K562 (cell line): Measurements from ENCODE around the gene DDAH1. TPM values are rescaled to one million over a fixed set of nuclear protein-coding genes. Genes with fewer than 3 reads are reported as not detected.

Experiments used
- CBX1 ChIP-seq: sonication (generic); IDR thresholded peaks from 2 replicates; pipeline ENCODE4 v1.6.1; 2016; ENCODE audit warnings: antibody characterized with exemption, low read depth, mild to moderate bottlenecking
- DIDO1 ChIP-seq: fragments of 450-650 bp; IDR thresholded peaks from 2 replicates; pipeline ENCODE4 v1.6.1; 2016; ENCODE audit warnings: low read depth, missing biosample characterization, missing genetic modification characterization
- DMBX1 ChIP-seq: fragments of 250-450 bp; sonication (Bioruptor Pico); IDR thresholded peaks from 2 replicates; pipeline ENCODE4 v1.8.0; 2022; ENCODE audit warnings: inconsistent platforms, mild to moderate bottlenecking, moderate library complexity, borderline replicate concordance
- ESRRA ChIP-seq: fragments of 450-650 bp; IDR thresholded peaks from 2 replicates; pipeline ENCODE4 v1.6.1; 2014; ENCODE audit warnings: low read depth, mild to moderate bottlenecking, moderate library complexity, borderline replicate concordance
- FOXK1 ChIP-seq: sonication (generic); formaldehyde crosslinking; IDR thresholded peaks from 2 replicates; pipeline ENCODE4 v1.8.0; 2022; ENCODE audit warnings: missing genetic modification reagents, mild to moderate bottlenecking, borderline replicate concordance
- HLTF ChIP-seq: fragments of 450-650 bp; IDR thresholded peaks from 2 replicates; pipeline ENCODE4 v1.6.1; 2016
- HNRNPH1 ChIP-seq: fragments of 200-400 bp; formaldehyde crosslinking; optimal IDR thresholded peaks from 2 replicates; pipeline ENCODE3; 2017; ENCODE audit warnings: low read depth, mild to moderate bottlenecking, low read length, moderate library complexity
- MAFF ChIP-seq: IDR thresholded peaks from 2 replicates; pipeline ENCODE4 v1.6.1; 2012; ENCODE audit warnings: low read length, improper control_type of control experiment
- MAZ ChIP-seq, 2 experiments: fragments of 450-650 bp in 1 of 2; sonication (generic) in 1 of 2; formaldehyde crosslinking; IDR thresholded peaks in 1 of 2; conservative IDR thresholded peaks in 1 of 2; 2 replicates each; pipeline versions ENCODE4 v1.4.0 to v1.5.0; 2020; ENCODE audit warnings: mild to moderate bottlenecking in 1 of 2, missing genetic modification reagents in 1 of 2
- MED1 ChIP-seq: sonication (generic); formaldehyde crosslinking; IDR thresholded peaks from 2 replicates; pipeline ENCODE4 v1.8.1; 2023; ENCODE audit warnings: missing genetic modification reagents, borderline replicate concordance
- MLLT1 ChIP-seq, 2 experiments: fragments of 450-650 bp; IDR thresholded peaks; 2 replicates each; pipeline ENCODE4 v1.6.1; 2016
- MYBL2 ChIP-seq, 2 experiments: fragments of 450-650 bp in 1 of 2; sonication (generic) in 1 of 2; formaldehyde crosslinking in 1 of 2; IDR thresholded peaks; 2 replicates each; pipeline versions ENCODE4 v1.6.1 to v1.8.1; 2017 to 2022; ENCODE audit warnings: borderline replicate concordance in 1 of 2, inconsistent platforms in 1 of 2, low read depth in 1 of 2, mild to moderate bottlenecking in 1 of 2, missing genetic modification reagents in 1 of 2, moderate library complexity in 1 of 2
- NR2F6 ChIP-seq: fragments of 450-650 bp; formaldehyde crosslinking; IDR thresholded peaks from 2 replicates; pipeline ENCODE4 v1.4.0; 2020; ENCODE audit warnings: mild to moderate bottlenecking
- SETDB1 ChIP-seq: IDR thresholded peaks from one replicate; pipeline ENCODE4 v1.6.1; 2012; ENCODE audit warnings: low read length, control low read depth, inconsistent platforms
- TEAD2 ChIP-seq: fragments of 450-650 bp; IDR thresholded peaks from 2 replicates; pipeline ENCODE4 v1.6.1; 2016; ENCODE audit warnings: missing genetic modification characterization, control low read depth, missing compliant biosample characterization
- USF2 ChIP-seq: sonication (generic); formaldehyde crosslinking; IDR thresholded peaks from 2 replicates; pipeline ENCODE4 v1.5.0; 2020; ENCODE audit warnings: missing genetic modification reagents
- ZFP1 ChIP-seq: fragments of 450-650 bp; formaldehyde crosslinking; IDR thresholded peaks from 2 replicates; pipeline ENCODE4 v1.4.0; 2020; ENCODE audit warnings: mild to moderate bottlenecking, mixed read lengths
- ZNF133 ChIP-seq: fragments of 250-450 bp; sonication (Bioruptor Pico); IDR thresholded peaks from 2 replicates; pipeline ENCODE4 v1.4.0; 2020; ENCODE audit warnings: mild to moderate bottlenecking
- ZNF224 ChIP-seq: sonication (generic); formaldehyde crosslinking; IDR thresholded peaks from 2 replicates; pipeline ENCODE4 v1.8.0; 2022; ENCODE audit warnings: mild to moderate bottlenecking, missing genetic modification reagents
- ZNF277 ChIP-seq: fragments of 250-450 bp; sonication (Bioruptor Pico); IDR thresholded peaks from 2 replicates; pipeline ENCODE4 v1.8.0; 2022; ENCODE audit warnings: inconsistent platforms, mild to moderate bottlenecking, moderate library complexity, borderline replicate concordance
- ZNF3 ChIP-seq: fragments of 250-450 bp; sonication (Bioruptor Pico); IDR thresholded peaks from 2 replicates; pipeline ENCODE4 v1.5.0; 2021; ENCODE audit warnings: mild to moderate bottlenecking, moderate library complexity
- ZNF347 ChIP-seq: fragments of 450-650 bp; formaldehyde crosslinking; IDR thresholded peaks from 2 replicates; pipeline ENCODE4 v1.4.0; 2020; ENCODE audit warnings: low read depth, mild to moderate bottlenecking, moderate library complexity
- ZNF695 ChIP-seq: fragments of 450-650 bp; formaldehyde crosslinking; IDR thresholded peaks from 2 replicates; pipeline ENCODE4 v1.4.0; 2020; ENCODE audit warnings: mild to moderate bottlenecking, moderate library complexity
- ZNF707 ChIP-seq: fragments of 250-450 bp; sonication (Bioruptor Pico); conservative IDR thresholded peaks from 2 replicates; pipeline ENCODE4 v1.8.0; 2022; ENCODE audit warnings: inconsistent platforms, mild to moderate bottlenecking, moderate library complexity
- polyA plus RNA-seq, 8 experiments: library from polyadenylated mRNA; depleted of rRNA in 4 of 8; stranded (reverse) in 5 of 8; unstranded in 3 of 8; fragments of >200 nt; fragmentation: Nextera tagmentation in 2 of 8; fragmentation: Illumina TruSeq in 1 of 8; extraction: Ambion mirVana in 2 of 8; extraction: Trizol in 1 of 8; gene quantifications; 2 replicates each; pipeline versions ENCODE4 v1.2.1 to v1.2.3, GENCODE V29; 2011 to 2014; ENCODE audit warnings: inconsistent platforms in 1 of 8, missing spikeins in 1 of 8
- total RNA-seq, 7 experiments: library from RNA; depleted of rRNA in 6 of 7; stranded (reverse); fragments of >200 nt in 6 of 7; fragmentation: Illumina TruSeq in 2 of 7; extraction: Trizol in 2 of 7; gene quantifications; 2 replicates each; pipeline versions ENCODE4 v1.2.1 to v1.2.3, GENCODE V29; 2011 to 2021; ENCODE audit warnings: low replicate concordance in 1 of 7

The DDAH1 gene
- total and polyA plus RNA-seq, 9 of the 15 experiments (the other 6 are each of a cell fraction or from before 2014, with no cell fraction given): 0.04 to 0.24 (median 0.10) TPM

GRCh38 chr1:85276215-85276977 is 188.6 kb downstream of the DDAH1 start, which contains the start of gene BCL10 (continued):
- TF ChIP-seq ZNF277 (CRISPR knock-in tag): no peak
- no peak for TF ChIP-seq ZNF224
- TF ChIP-seq NR2F6 (CRISPR knock-in tag): no peak
- TF ChIP-seq DIDO1 (tag): 0 out of 2 replicates have a peak, but pooled peaks have one; percentile 24
- no peak for TF ChIP-seq USF2 (CRISPR knock-in tag)
- TF ChIP-seq MAZ (CRISPR knock-in tag; conservative IDR thresholded peaks at IDR 0.05 in 1 of 2, IDR thresholded peaks at IDR 0.05 in 1 of 2): peak; percentile 53 to 91; a peak in 2 of 4 replicates
- TF ChIP-seq ZFP1 (CRISPR knock-in tag): no peak
- no peak for TF ChIP-seq HNRNPH1
- TF ChIP-seq SETDB1: no peak
- TF ChIP-seq ZNF133 (CRISPR knock-in tag): no peak
- 0 out of 4 replicates have a peak, but pooled peaks of 1 of the 2 experiments have one; percentile 9 for TF ChIP-seq MLLT1 (IDR thresholded peaks at IDR 0.05)
- no peak for TF ChIP-seq DMBX1 (CRISPR knock-in tag)
- TF ChIP-seq ZNF347 (CRISPR knock-in tag): no peak
- TF ChIP-seq MYBL2 (IDR thresholded peaks at IDR 0.05; ENCODE audit: low read depth): no peak
- no peak for TF ChIP-seq MYBL2 (CRISPR knock-in tag; IDR thresholded peaks at IDR 0.05; ENCODE audit: borderline replicate concordance)
- no peak for TF ChIP-seq ZNF695
- TF ChIP-seq ZNF3 (CRISPR knock-in tag): no peak
- no peak for TF ChIP-seq CBX1
- no peak for TF ChIP-seq FOXK1 (CRISPR knock-in tag)
- no peak for TF ChIP-seq MED1 (CRISPR knock-in tag)
- TF ChIP-seq ZNF707 (CRISPR knock-in tag): no peak
- peak; percentile 3; the same call in 1 of the 2 replicates for TF ChIP-seq ESRRA
- TF ChIP-seq MAFF: no peak
- no peak for TF ChIP-seq TEAD2 (tag)
- TF ChIP-seq HLTF: no peak
